HepG2 (cell line): ENCODE data around the gene CD276. TPM values are rescaled to one million over a fixed set of nuclear protein-coding genes. Genes with fewer than 3 reads are reported as not detected.

Experiments used
- ATAC-seq: fragments of 200-7000 bp; cut with Tn5 transposase; 3 replicates; pipeline ENCODE4 v1.9.1; 2020; ENCODE audit warnings: mild to moderate bottlenecking, moderate library complexity
- BruUV-seq: library from RNA; stranded (reverse); fragments of 400-500 nt; replicated peaks from 2 replicates; lab custom pipeline; 2021; lab: Mats Ljungman, UMichigan
- CTCF ChIA-PET: fragments of 300-600 bp; formaldehyde crosslinking; extraction: SDS; loops from one replicate; lab custom pipeline; 2021; ENCODE audit warnings: low total read pairs, inconsistent platforms, low intra/inter-chr PET ratio; lab: Yijun Ruan, JAX
- POLR2A ChIA-PET: fragments of 350-600 bp; sonication (Branson Sonifier 250); formaldehyde crosslinking; loops from one replicate; lab custom pipeline; 2020; ENCODE audit warnings: antibody characterized with exemption, inconsistent platforms; lab: Yijun Ruan, JAX
- DNase-seq: peaks from one replicate; pipeline ENCODE4 v3.0.0-alpha.2; 2015; ENCODE audit warnings: low spot score
- FAIRE-seq: peaks from 3 replicates; lab custom pipeline; 2011; peaks lifted over from hg19 to GRCh38; lab: Jason Lieb, UNC
- H2AFZ ChIP-seq: one replicate; pipeline ENCODE4 v1.6.1; 2011; ENCODE audit warnings: low read length, inconsistent platforms
- H3K27ac ChIP-seq: fragments of 300-600 bp; 3 replicates; pipeline ENCODE4 v1.8.0; 2011; ENCODE audit warnings: mixed run types, mild to moderate bottlenecking, mixed read lengths, low read length, inconsistent platforms; ENCODE audit not compliant: insufficient read depth; ENCODE audit errors: extremely low read length
- H3K27me3 ChIP-seq, 2 experiments: fragments of 200-600 bp in 1 of 2; 2 replicates in 1 of 2; 3 replicates in 1 of 2; pipeline versions ENCODE4 v1.6.0 to v1.8.0; 2011; ENCODE audit warnings: low read length in 2 of 2, mild to moderate bottlenecking in 2 of 2, moderate library complexity in 2 of 2, inconsistent platforms in 1 of 2; ENCODE audit not compliant: insufficient read depth in 2 of 2, control insufficient read depth in 1 of 2
- H3K36me3 ChIP-seq, 2 experiments: fragments of 200-600 bp in 1 of 2; replicated peaks in 1 of 2; 2 replicates in 1 of 2; 3 replicates in 1 of 2; pipeline versions ENCODE4 v1.5.1 to v1.8.0; 2011; ENCODE audit warnings: low read length in 2 of 2, inconsistent platforms in 1 of 2; ENCODE audit not compliant: insufficient read depth in 2 of 2, control insufficient read depth in 1 of 2
- H3K4me1 ChIP-seq: 2 replicates; pipeline ENCODE4 v1.5.1; 2012; ENCODE audit warnings: low read length, inconsistent platforms; ENCODE audit not compliant: insufficient read depth
- H3K4me2 ChIP-seq: 2 replicates; pipeline ENCODE4 v1.6.0; 2011; ENCODE audit warnings: low read depth, low read length, inconsistent platforms
- H3K4me3 ChIP-seq, 3 experiments: fragments of 200-600 bp in 1 of 3; sonication (generic), shearing (Covaris generic) in 1 of 3; replicated peaks in 1 of 3; 2 replicates each; pipeline ENCODE4 v1.5.1; 2011 to 2016; ENCODE audit warnings: low read length in 3 of 3, inconsistent platforms in 2 of 3, low read depth in 2 of 3, mild to moderate bottlenecking in 2 of 3, control low read depth in 1 of 3, mixed read lengths in 1 of 3; ENCODE audit not compliant: insufficient read depth in 1 of 3
- H3K79me2 ChIP-seq: one replicate; pipeline ENCODE4 v1.6.1; 2011; ENCODE audit warnings: low read length, inconsistent platforms; ENCODE audit not compliant: insufficient read depth
- H3K9ac ChIP-seq: 2 replicates; pipeline ENCODE4 v1.6.0; 2011; ENCODE audit warnings: mild to moderate bottlenecking, low read depth, low read length, inconsistent platforms; ENCODE audit not compliant: insufficient read depth
- H3K9me3 ChIP-seq: 2 replicates; pipeline ENCODE4 v1.5.1; 2012; ENCODE audit warnings: mild to moderate bottlenecking, low read length
- H4K20me1 ChIP-seq: 2 replicates; pipeline ENCODE4 v1.6.0; 2011; ENCODE audit warnings: inconsistent platforms, mild to moderate bottlenecking, low read length, moderate library complexity; ENCODE audit not compliant: insufficient read depth
- FOSL2 ChIP-seq: sonication (generic); formaldehyde crosslinking; IDR thresholded peaks from 2 replicates; pipeline ENCODE4 v1.4.0; 2020; ENCODE audit warnings: missing genetic modification reagents
- JUNB ChIP-seq: sonication (generic); formaldehyde crosslinking; IDR thresholded peaks from 2 replicates; pipeline ENCODE4 v1.8.0; 2022; ENCODE audit warnings: missing genetic modification reagents, mild to moderate bottlenecking, borderline replicate concordance
- MTA1 ChIP-seq: sonication (generic); formaldehyde crosslinking; IDR thresholded peaks from 2 replicates; pipeline ENCODE4 v1.4.0; 2020; ENCODE audit warnings: missing genetic modification reagents, mild to moderate bottlenecking, borderline replicate concordance
- MYNN ChIP-seq: sonication (generic); formaldehyde crosslinking; IDR thresholded peaks from 2 replicates; pipeline ENCODE4 v1.4.0; 2020; ENCODE audit warnings: mild to moderate bottlenecking, low read depth, missing genetic modification reagents
- NFRKB ChIP-seq: fragments of 450-650 bp; IDR thresholded peaks from 2 replicates; pipeline ENCODE4 v1.6.1; 2017
- RAD21 ChIP-seq: fragments of 450-650 bp; formaldehyde crosslinking; IDR thresholded peaks from 2 replicates; pipeline ENCODE4 v1.5.0; 2020; ENCODE audit warnings: mild to moderate bottlenecking
- REXO4 ChIP-seq: sonication (generic); formaldehyde crosslinking; IDR thresholded peaks from 2 replicates; pipeline ENCODE4 v1.8.0; 2022; ENCODE audit warnings: missing genetic modification reagents, mild to moderate bottlenecking, borderline replicate concordance
- RXRB ChIP-seq: IDR thresholded peaks from 2 replicates; pipeline ENCODE4 v1.6.1; 2016; ENCODE audit warnings: borderline replicate concordance, missing genetic modification reagents, missing compliant biosample characterization
- SKI ChIP-seq: fragments of 450-650 bp; IDR thresholded peaks from one replicate; pipeline ENCODE4 v1.6.1; 2018; ENCODE audit warnings: mild to moderate bottlenecking; ENCODE audit not compliant: partially characterized antibody
- SMARCC2 ChIP-seq: fragments of 450-650 bp; IDR thresholded peaks from 2 replicates; pipeline ENCODE4 v1.6.1; 2017; ENCODE audit warnings: antibody characterized with exemption, mild to moderate bottlenecking
- TEAD2 ChIP-seq: sonication (generic); formaldehyde crosslinking; IDR thresholded peaks from 2 replicates; pipeline ENCODE4 v1.9.0; 2021; ENCODE audit warnings: missing genetic modification reagents
- ZBTB7A ChIP-seq: sonication (generic); formaldehyde crosslinking; IDR thresholded peaks from 2 replicates; pipeline ENCODE4 v1.8.0; 2022; ENCODE audit warnings: mild to moderate bottlenecking, missing genetic modification reagents
- ZNF124 ChIP-seq: sonication (generic); formaldehyde crosslinking; IDR thresholded peaks from 2 replicates; pipeline ENCODE4 v1.4.0; 2020; ENCODE audit warnings: missing genetic modification reagents
- ZNF570 ChIP-seq: sonication (generic); formaldehyde crosslinking; IDR thresholded peaks from 2 replicates; pipeline ENCODE4 v1.4.0; 2020; ENCODE audit warnings: mild to moderate bottlenecking, missing genetic modification reagents, borderline replicate concordance
- ZNF660 ChIP-seq: sonication (generic); formaldehyde crosslinking; IDR thresholded peaks from 2 replicates; pipeline ENCODE4 v1.5.1; 2020; ENCODE audit warnings: mild to moderate bottlenecking, low read depth, missing genetic modification reagents, borderline replicate concordance
- WGBS: methylation state at CpG from one replicate; pipeline ENCODE4 v1.1.6; 2017; ENCODE audit warnings: low lambda C conversion rate; 5-methylcytosine and 5-hydroxymethylcytosine counted together
- in situ Hi-C: cut with HindIII; loops from 2 replicates; pipeline ENCODE4 v1.10.0; 2017; ENCODE audit warnings: low pct_unique_long_range_greater_than_20kb; ENCODE audit not compliant: extremely low pct_ligation_motif_present
- intact Hi-C: fragments of 100-400 bp; cut with micrococcal nuclease; formaldehyde crosslinking; loops from one replicate; pipeline ENCODE4 v1.10.0; 2022; ENCODE audit not compliant: unreplicated experiment
- polyA plus RNA-seq, 8 experiments: library from polyadenylated mRNA; depleted of rRNA in 3 of 8; stranded (reverse) in 7 of 8; unstranded in 1 of 8; fragments of >200 nt; fragmentation: Illumina TruSeq in 4 of 8; extraction: Trizol in 4 of 8; gene quantifications; 2 replicates each; pipeline versions ENCODE4 v1.2.1 to v1.2.3, GENCODE V29; 2011 to 2016; ENCODE audit warnings: low read depth in 4 of 8, missing spikeins in 1 of 8, mixed read lengths in 1 of 8; ENCODE audit not compliant: insufficient read depth in 1 of 8
- total RNA-seq, 5 experiments: library from RNA; depleted of rRNA; stranded (reverse); fragments of >200 nt; fragmentation: Illumina TruSeq; extraction: Trizol; gene quantifications; 2 replicates each; pipeline ENCODE4 v1.2.3, GENCODE V29; 2016; ENCODE audit warnings: low read depth in 1 of 5
- TF ChIP-seq, protein P1 (sequence below): sonication (generic); formaldehyde crosslinking; IDR thresholded peaks from 2 replicates; pipeline ENCODE4 v1.4.0; 2020; ENCODE audit warnings: missing genetic modification reagents

The CD276 gene
- total and polyA plus RNA-seq, 2 of the 13 experiments (the other 11 are each of a cell fraction or from before 2014, with no cell fraction given), result 24.6 to 55.2 TPM

DNA sequence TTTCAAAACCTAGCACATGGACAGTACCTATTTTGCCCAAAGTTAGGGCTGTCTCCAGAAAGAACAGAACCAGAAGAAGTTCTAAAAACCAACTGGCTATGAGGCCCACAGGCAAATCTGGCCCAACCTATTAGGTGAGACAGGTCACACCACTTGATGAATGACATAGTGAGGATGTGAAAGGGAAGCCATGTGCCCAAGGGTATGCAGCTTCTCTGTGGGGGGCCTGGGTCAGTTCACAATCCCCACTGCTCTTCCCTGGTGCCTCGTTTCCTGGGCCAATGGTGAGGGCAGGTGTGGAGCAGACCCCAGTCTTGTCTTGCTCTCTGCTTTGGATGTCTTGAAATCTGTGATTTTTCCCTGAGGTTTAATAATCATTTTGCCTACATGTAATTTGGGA, 60.1 kb downstream of the CD276 start:
- no peak overlapping the region for H3K4me3 ChIP-seq
- no peak overlapping the region for H3K27ac ChIP-seq
- peaks cover 2 to 14% of the 10 kb centered on the region in 2 experiments; a peak in 2 of 5 replicates for H3K27me3 ChIP-seq
- no peak overlapping the region for H3K4me2 ChIP-seq
- no peaks in the 10 kb centered on the region for H3K79me2 ChIP-seq
- no peak overlapping the region for H2AFZ ChIP-seq
- FAIRE-seq, result no peak
- TF ChIP-seq MTA1 (CRISPR knock-in tag), result no peak
- TF ChIP-seq SKI, result no peak
- TF ChIP-seq RAD21 (CRISPR knock-in tag), result no peak
- TF ChIP-seq RXRB (CRISPR knock-in tag), result no peak
- TF ChIP-seq NFRKB, result no peak
- TF ChIP-seq ZNF570 (CRISPR knock-in tag), result no peak
- no peak for TF ChIP-seq FOSL2 (CRISPR knock-in tag)
- TF ChIP-seq SMARCC2, result no peak
- TF ChIP-seq REXO4 (CRISPR knock-in tag), result no peak
- TF ChIP-seq, protein P1, sequence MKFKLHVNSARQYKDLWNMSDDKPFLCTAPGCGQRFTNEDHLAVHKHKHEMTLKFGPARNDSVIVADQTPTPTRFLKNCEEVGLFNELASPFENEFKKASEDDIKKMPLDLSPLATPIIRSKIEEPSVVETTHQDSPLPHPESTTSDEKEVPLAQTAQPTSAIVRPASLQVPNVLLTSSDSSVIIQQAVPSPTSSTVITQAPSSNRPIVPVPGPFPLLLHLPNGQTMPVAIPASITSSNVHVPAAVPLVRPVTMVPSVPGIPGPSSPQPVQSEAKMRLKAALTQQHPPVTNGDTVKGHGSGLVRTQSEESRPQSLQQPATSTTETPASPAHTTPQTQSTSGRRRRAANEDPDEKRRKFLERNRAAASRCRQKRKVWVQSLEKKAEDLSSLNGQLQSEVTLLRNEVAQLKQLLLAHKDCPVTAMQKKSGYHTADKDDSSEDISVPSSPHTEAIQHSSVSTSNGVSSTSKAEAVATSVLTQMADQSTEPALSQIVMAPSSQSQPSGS (CRISPR knock-in tag), result no peak
- TF ChIP-seq MYNN, result no peak
- TF ChIP-seq ZBTB7A (CRISPR knock-in tag), result no peak
- TF ChIP-seq JUNB (CRISPR knock-in tag), result no peak
- no peak for TF ChIP-seq ZNF124 (CRISPR knock-in tag)
- TF ChIP-seq TEAD2, result no peak
- no peak for TF ChIP-seq ZNF660 (CRISPR knock-in tag)
- ChIA-PET POLR2A (no interaction called here), CTCF (no interaction called here)
- no peaks in the 10 kb centered on the region for H3K36me3 ChIP-seq
- H4K20me1 ChIP-seq, result peaks cover 3% of the 10 kb centered on the region; the same call in 1 of the 2 replicates
- no TSS peak for BruUV-seq
- H3K9me3 ChIP-seq, result no peaks in the 10 kb centered on the region
- ATAC-seq, result no peak
- no peak for DNase-seq
- no peak overlapping the region for H3K9ac ChIP-seq
- in situ Hi-C loops, result no loop called here
- intact Hi-C loops, result no loop called here
- peaks cover 10% of the 10 kb centered on the region; the same call in 1 of the 2 replicates for H3K4me1 ChIP-seq
- 0% methylated on average over 1 of the region's 1 CpG for WGBS
